NK-92 treated with Interleukin-12 subunit alpha and Interleukin-12 subunit beta, amount 100 ng/mL, for 24 hours (cell line): Measurements from ENCODE around the gene SLC39A9.

ENCODE experiments used
- DNase-seq: peaks from one replicate; lab custom pipeline; 2025; lab: John Stamatoyannopoulos, UW

The SLC39A9 gene

DNA sequence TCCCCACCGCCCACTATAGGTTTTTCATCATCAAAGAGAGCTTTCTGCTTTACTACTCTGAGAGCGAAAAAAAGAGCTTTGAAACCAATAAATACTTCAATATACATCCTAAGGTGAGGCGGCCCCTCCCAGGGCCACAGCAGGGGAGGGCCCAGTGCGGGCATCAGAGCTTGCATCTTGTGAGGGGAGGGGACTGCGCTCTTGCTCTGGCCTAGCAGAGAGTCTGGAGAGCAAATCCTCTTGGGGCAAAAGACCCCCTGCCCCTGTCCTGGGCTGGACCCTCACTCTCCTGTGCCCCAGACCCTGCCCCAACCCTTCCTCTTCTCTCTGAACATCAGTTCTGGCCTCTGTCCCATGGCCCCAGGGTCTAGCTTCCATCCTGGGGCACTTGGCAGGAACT, 101.6 kb downstream of the SLC39A9 start:
- DNase-seq, result no peak

GRCh38 chr14:69500736-69501135, 102.2 kb downstream of the SLC39A9 start:
- no peak for DNase-seq

- no peak for DNase-seq
Measured at GRCh38 chr14:69501423-69501838, 102.9 kb downstream of the SLC39A9 start.

DNA sequence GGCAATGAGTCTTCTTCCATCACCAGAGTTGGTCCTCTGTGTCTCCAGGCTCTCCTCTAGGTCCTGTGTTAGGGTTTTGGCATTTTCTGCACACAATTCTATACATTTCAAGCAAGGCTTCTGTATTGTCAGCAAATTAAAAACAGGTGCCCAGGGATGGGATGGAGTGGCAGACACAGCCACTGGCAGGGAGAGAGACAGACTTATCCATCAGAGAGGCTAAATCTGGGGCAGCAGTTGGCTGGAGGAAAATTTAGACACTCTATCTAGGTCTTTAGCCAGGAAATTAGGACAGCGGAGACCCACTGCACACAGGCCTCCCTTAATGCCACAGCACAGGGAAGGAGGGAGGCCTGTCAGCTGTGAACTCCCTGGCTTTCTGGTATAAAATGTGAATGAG, 106.3 kb downstream of the SLC39A9 start:
- DNase-seq, result no peak

DNA sequence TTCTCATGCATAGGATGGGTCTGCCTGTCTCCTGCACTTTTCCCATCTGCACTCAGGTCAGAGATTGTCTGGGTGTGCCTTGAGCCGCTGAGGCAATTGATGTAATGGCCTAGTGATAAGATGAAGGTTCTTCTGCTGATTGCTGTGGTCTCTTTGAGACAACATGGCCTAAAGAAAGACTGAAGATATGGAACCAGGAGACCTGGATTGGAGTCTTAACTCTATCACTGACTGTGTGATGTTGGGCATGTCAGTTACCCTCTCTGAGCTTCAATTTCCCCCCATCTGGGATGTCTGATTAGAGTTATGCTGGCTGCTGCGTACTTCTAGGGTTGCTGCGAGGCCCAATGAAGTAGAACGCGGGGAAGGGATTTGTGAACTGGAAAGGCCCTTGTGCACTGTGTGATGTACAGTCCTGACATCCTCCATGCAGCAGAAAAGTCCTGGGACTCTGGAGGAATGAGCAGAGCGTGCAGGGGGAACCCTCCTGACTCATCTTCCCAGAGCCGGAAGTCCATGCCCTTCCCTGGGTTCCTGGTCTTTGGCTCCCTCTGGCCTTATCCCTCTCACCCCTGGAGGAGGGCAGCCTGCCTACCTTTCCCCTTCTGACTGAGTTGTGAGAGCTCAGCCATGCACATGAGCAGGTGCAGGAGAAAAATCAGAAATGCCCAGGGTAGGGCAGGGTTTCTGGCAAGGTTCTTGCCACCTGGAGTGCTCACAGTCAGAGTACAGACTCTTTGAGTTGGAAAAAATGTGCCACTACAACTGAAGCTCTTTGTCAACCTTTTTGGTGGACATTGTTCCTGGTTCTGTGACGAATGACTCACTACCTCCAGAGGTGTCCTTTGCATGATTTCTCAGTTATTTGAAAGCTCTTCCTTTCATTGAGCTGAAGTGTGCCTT, 107.1 kb downstream of the SLC39A9 start:
- DNase-seq, result no peak

DNA sequence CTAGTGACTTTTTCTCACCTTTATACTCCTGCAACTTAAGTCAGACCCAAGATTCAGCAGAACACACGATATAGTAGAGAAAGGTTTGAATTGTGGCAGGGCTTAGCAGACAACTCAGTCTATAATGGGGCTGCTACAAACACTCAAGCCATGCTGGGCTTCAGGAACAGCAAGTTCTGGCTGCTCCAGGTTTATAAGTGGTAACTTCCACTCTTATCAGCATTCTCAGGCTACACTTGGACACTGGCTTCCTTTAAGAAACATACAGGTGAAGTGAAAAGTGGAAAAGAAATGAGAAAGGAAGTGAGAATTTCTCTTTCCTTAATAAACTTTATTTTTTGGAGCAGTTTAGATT, 107.7 kb downstream of the SLC39A9 start:
- DNase-seq, result no peak
